Activated gamma-delta T cell treated with anti-CD3 and anti-CD28 coated beads, Interleukin-2, amount 50 U/mL, for 16 hours (primary cell): ENCODE data around the gene USP21.

ENCODE experiments used
- DNase-seq: peaks from one replicate; pipeline ENCODE4 v3.0.0-alpha.2; 2020; ENCODE audit warnings: low read depth

USP21 gene

GRCh38 chr1:161193561-161194235 lies 34.4 kb downstream of the USP21 start:
- no peak for DNase-seq

DNA sequence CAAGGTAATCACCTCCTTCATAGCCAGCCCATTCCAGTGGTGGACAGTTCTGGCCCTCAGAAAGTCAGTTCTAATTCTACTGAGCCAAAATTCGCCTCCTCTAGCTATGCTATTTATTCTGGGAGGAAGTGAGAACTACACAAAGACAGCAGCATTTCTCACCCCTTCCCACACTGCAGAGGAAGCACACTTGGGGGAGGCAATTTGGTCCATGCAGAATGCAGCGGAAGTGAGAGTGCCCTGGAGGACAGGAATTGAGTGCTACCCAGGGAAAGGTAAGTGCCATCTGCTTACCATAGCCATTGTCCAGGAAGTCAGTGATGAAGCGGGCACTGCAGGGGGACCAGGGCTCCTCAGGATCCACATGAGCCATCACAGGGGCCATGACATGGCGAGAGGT lies 35.9 kb downstream of the USP21 start:
- no peak for DNase-seq

DNA sequence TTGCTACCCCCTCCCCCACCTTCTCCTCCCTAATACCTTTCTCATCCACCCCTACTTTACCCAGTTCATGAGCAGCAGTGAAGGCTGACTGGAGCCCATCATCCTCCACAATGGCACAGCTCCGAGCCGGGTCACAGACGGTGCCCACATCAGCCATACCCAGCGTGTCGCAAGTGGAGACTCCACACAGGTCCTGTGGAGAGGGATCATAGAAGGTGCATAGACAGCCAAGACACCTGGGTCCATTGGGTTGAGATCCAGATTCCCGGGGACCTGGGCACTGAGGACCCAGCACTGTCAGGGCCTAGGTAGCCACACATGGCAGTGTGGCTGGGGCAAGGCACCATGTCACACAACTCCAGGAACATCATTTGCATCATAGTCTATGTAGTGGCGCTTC lies 36.8 kb downstream of the USP21 start:
- no peak for DNase-seq

- DNase-seq = no peak
Measured at GRCh38 chr1:161196521-161197451, 37.5 kb downstream of the USP21 start.

DNA sequence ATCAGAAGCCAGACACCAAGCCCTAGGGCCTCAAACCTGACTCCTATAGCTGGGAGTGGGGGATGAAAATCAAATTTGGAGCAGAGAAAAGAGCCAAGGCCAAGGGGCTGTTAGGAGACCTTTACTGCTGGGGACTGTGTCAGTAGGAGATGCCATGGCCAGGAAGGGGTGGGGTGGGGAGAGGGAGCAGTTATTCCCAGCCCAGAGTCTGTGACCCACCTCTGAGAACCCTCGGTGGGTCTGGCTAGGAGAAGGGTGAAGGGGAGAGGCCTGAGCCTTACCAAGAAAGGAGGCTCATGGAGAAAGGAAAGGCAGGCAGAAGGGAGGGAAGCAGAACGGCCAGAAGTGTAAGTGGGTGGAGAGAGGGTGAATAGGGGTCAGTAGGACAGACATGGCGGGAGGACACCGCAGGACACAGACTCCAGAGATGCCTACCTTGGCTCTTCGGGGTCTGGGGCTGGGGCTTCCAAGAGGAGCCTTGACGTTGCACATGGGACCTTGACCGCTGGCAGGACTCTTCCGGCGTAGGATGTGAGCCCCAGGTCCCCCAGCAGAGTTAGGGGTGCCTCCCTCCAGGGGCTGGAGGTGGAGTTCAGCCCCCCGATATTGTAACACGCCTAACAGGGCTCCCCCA lies 38.4 kb downstream of the USP21 start:
- no peak for DNase-seq

GRCh38 chr1:161198194-161198896 lies 39.0 kb downstream of the USP21 start:
- no peak for DNase-seq

- DNase-seq = no peak
Measured at GRCh38 chr1:161198897-161199431, 39.7 kb downstream of the USP21 start, which contains the start of gene ADAMTS4. Gene ADAMTS4, minus strand, starts transcription at chr1:161199054. Its CDS starts 427 bp downstream, at chr1:161198627.

GRCh38 chr1:161199506-161200139 lies 40.3 kb downstream of the USP21 start:
- DNase-seq = no peak

DNA sequence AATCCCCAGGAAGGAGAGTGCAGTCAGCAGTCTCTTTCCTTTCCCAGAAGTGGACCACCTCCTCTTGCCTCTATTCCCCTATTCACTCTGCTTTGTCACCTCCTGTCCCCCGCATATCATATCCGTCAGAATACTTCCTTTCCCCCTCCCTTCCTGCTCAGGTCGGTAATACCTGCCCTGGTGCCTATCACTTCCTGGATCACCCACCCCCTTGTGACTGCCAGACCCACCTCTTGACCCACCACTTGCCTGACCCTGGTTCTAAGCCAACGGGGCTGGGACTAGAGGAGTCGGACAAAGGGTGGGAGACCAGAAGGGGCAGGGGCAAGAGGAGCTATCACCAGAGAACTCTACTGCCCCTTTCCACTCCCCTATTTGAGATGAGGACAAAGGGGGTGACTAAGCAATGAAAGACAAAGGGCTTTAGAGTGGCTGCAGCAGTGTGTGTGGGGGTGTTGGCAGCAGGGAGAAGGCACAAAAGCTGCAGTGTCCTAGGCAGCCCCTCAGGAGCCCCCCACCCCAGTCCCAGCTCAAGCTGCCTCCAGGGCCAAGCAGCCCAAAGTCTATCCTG lies 41.2 kb downstream of the USP21 start:
- no peak for DNase-seq

- DNase-seq = no peak
Measured at GRCh38 chr1:161200992-161201835, 41.9 kb downstream of the USP21 start.

- DNase-seq = peak; percentile 94
Measured at GRCh38 chr1:161201836-161202712, 42.8 kb downstream of the USP21 start, which contains the start of gene NDUFS2. Gene NDUFS2, plus strand, starts transcription at chr1:161202367. Its CDS starts 19 bp downstream, at chr1:161202386.

- no peak for DNase-seq
Measured at GRCh38 chr1:161206411-161207140, 47.3 kb downstream of the USP21 start.

DNA sequence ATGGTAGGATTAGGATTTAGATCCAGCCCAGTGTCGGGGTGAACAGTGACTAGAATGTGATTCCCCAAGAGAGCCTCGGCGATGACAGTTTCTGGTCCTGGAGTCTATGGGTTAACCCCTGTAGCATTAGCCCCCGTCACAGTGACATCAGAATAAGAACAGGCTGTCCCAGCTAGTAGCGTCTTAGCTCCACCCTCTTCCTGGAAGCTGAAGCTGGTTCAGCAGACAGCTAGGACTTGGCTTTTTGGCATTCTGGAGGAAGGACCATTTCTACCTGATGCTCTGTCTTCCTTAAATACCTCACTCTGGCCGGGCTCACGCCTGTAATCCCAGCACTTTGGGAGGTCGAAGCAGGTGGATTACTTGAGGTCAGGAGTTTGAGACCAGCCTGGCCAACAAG lies 47.9 kb downstream of the USP21 start:
- no peak for DNase-seq

DNA sequence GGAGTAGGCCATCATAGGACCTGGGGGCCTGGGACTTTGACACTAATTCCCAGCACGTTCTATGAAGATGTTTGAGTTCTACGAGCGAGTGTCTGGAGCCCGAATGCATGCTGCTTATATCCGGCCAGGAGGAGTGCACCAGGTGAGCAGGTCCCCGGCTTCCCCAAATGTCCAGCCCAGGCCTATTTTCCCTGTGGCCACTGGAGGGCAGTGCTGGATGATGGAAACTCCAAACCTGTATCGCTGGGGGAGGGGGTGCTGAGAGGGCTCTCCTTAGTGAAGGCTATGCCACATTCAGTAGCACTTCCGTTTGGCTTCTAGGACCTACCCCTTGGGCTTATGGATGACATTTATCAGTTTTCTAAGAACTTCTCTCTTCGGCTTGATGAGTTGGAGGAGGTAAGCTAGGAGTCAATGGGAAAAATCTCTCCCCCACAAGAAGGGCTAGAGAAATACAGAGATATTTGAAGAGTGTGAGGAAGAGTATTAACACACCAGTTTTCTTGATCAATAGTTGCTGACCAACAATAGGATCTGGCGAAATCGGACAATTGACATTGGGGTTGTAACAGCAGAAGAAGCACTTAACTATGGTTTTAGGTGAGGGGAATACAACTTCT lies 50.6 kb downstream of the USP21 start:
- peak; percentile 58 for DNase-seq

GRCh38 chr1:161214369-161214768 lies 55.1 kb downstream of the USP21 start:
- DNase-seq = no peak

GRCh38 chr1:161215076-161215475 lies 55.8 kb downstream of the USP21 start, which contains the start of gene FCER1G:
Gene FCER1G, plus strand, starts transcription at chr1:161215295. Its CDS starts 27 bp downstream, at chr1:161215322.
- no peak for DNase-seq
